NCI-H2196 treated with DMSO at 0.1 percent for 48 hours (cell line): ENCODE measurements around the gene KCNJ15.

Source experiments
- DNase-seq: peaks from one replicate; lab custom pipeline; 2025; ENCODE audit not compliant: unreplicated experiment; lab: John Stamatoyannopoulos, UW

The KCNJ15 gene

DNA sequence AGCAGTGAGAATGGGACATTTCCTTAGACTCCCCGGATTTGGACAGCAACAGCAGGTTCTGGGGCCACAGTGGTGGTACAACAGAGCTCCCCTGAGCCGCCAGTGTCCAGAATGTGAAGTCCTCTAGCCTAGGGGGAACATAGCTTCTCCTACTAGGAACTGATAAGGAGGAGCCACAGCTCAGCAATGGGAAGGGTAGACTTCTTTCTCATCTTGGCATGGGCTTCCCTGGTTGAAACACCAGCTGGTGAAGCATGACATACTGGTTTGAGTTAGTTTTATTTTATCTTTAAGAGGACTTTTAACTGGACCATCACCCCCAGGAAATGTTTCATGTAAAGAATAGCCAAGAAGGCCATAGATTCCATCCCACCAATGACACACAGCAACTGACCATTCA is 68.4 kb downstream of the KCNJ15 start:
- no peak for DNase-seq

DNA sequence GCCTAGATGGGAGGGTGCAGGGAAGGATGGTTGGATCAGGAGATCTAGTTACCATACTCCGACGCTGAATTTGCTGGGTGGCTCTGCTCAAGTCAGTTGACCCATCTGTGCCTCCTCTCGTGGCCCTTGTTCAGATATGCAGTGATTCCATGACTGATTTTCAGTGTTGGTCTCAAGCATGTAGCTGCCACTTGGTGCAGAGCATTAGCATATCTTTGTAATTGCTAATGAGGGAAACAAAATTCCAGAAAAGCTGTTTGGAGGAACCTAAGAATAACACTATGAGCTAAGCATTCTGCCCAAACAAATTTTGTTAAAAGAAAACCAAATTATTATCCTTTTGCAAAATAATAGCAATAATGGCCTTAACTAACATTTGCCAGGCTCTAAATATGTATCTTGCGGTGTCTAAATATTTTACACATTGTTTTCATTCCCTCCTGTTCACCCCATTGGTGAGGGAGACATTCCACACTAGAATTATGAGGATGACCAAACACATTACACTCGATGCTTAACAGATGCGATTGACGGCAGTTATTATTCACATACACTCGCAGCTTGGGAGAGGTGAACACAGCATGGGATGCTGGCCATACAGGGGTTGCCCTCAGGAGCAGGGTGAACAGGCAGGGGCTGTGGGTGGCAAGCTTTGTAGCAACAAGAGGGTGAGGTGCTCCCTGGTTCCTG is 69.1 kb downstream of the KCNJ15 start:
- DNase-seq = no peak

DNA sequence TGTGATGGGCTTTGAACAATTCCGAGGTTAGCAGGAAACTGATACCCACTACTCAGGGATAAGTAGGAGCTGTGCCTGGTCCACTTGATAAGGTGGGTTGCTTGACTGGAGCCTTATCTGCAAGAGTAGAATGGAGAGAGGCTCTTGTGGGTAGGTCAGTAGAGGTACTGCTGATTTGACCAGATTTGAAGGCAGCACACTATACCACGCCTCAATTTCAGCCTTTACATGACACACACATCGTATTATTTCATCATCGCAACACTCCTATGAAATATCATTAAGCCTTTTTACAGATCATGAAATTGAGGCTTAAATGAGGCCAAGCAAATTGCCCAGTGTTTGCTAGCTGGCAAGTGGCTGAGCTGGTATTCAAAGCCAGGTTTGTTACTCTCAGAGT is 69.6 kb downstream of the KCNJ15 start:
- DNase-seq = no peak

- DNase-seq = no peak
Measured at GRCh38 chr21:38326899-38327298, 70.1 kb downstream of the KCNJ15 start.

DNA sequence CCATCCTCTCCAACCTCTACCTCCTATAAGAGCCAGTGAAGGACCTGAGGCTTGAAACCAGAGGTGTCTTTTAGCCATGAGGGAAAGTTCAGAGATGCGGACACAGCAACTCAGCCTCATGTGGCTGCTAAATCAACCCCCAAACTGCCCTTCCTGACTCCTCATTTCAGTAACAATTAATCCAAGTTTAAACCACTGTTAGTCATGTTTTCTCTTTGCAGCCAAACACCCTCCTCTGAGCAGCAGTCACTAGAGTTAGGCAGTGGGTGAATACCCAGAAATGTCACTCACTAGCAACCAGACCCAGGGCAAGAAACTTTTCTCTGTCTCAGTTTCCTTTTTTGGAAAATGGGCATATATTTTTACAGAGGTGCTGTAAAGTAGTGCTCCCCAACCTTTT is 71.2 kb downstream of the KCNJ15 start:
- DNase-seq = no peak

DNA sequence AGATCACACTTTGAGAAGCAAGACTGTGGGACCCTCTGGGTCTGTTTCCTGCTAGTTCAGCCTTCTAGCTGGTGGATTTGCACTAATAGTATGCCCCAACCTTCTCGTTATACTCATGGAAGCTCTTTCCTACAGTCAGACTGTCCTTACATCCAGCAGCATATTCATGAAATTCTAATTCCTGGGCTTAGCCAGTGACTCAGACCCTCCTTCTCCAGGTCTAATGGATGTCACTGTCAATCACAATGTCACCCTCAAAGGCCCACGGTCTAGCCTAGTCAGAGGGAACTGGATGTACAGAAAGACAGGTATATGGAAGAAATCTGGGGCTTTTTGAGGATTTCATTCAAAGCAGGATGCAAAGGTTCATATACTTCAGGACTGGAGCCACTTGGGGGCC is 72.4 kb downstream of the KCNJ15 start:
- no peak for DNase-seq

DNA sequence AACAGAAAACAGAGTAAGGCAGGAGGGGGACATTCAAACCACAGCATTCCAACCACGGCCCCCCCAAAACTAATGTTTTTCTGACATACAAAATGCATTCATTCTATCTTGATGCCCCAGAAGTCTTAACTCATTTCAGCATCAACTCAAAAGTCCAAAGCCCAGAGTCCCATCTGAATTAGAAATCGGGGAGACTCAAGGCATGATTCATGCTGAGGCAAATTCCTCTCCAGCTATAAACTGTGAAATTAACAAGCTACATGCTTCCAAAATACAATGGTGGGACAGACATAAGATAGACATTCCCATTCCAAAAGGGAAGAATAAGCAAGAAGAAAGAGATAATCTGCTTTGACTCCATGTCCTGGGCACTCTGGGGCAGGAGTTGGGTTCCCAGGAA is 73.9 kb downstream of the KCNJ15 start:
- DNase-seq = no peak

- no peak for DNase-seq
Measured at GRCh38 chr21:38333301-38334272, 76.8 kb downstream of the KCNJ15 start.

DNA sequence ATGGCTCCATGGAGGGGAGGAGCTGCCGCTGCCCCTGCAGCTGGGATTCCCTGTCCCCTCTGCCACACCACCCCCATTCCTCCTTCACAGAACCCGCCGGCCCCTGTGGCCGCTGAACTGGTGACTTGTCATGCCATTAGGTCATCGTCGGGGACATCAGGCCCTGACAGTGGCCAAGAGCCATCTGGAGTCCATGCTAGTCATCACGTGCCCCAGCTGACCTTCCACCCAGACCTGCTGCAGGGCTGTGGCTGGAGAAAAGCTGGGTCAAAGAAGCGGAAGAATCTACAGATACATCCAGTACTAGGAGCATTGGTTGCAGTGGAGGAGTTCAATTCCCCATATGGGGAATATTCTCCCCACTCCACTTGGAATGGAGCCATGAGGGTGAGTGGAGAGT is 78.1 kb downstream of the KCNJ15 start:
- DNase-seq = no peak

GRCh38 chr21:38337793-38338192 is 81.0 kb downstream of the KCNJ15 start:
- DNase-seq = no peak

DNA sequence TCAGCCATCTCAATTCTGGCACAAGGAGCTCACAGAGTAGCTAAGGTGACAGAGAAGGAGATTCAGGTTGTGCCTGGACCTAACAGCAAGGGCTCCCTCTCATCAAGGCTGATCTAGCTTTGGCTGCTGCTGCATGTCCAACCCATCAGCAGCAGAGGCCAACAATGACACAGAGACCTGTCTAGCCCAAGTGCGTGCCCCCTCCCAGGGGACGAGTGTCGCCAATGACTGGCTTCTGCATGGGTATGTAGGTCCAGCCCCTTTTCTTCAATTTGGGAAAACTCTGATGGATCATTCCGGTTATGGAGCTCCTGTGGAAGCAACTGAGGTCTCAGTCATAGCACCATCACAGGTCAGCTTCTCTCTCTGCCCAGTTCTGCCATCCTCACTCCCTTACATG is 83.3 kb downstream of the KCNJ15 start:
- DNase-seq = no peak

DNA sequence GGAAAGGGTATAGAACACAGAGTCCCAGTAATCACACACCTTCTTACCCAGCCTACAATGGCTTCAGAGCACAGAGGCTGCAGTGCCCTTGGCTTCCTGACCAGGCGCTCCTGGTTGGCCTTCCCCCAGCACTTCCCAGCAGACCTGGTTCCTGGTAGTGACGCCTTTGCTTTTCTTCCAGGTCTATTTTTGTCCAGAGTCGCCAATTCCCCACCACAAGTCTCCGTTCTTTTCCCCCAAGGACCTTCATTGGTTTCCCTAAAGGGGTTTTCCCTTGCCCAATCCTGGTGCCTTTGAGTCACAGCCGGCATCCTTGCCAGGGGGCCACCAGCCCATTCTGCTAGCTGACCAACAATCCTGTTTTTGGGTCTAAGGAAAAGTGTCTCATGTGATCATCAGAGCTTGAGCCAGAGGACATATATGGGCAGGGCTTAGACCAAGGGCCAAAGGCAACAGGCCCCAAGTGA is 84.8 kb downstream of the KCNJ15 start:
- no peak for DNase-seq

DNA sequence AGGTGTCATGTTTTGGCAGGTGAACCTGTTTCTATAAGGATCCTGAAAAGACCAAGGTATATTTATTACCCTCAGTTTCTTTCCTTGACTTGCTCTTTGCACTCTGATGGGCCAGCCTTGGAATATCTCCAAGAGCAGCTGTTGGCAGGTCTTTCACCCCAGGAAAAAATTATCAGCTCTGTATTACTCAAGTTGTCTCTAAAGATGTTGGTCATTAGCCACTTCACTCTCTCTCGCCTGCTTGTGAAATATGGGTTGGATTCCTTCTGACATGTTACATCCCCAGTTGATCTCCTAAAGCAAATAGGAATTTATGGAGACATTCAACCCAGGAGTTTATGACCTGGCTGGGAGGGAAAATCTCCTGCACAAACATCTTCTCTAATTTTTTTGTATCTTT is 85.9 kb downstream of the KCNJ15 start:
- no peak for DNase-seq

DNA sequence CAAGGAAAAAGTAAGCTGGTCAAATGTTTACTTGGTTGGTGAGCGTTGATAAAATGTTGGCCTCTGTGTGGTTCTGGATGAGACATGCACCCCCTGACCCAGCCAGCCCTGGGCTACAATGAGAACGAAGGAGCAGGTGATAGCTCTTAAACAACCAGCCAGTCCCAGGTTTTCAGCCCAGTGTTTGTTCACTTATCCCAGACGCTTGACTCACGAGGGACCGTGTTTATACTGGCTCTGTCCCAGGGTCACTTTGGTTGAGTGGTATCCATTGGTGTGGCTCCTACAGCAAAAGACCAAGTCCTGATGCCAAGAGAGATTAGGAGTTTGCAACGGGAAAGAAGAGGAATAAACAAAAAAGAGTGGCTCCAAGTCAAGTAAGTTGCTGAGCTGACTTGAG is 86.9 kb downstream of the KCNJ15 start:
- DNase-seq = peak; percentile 86

DNA sequence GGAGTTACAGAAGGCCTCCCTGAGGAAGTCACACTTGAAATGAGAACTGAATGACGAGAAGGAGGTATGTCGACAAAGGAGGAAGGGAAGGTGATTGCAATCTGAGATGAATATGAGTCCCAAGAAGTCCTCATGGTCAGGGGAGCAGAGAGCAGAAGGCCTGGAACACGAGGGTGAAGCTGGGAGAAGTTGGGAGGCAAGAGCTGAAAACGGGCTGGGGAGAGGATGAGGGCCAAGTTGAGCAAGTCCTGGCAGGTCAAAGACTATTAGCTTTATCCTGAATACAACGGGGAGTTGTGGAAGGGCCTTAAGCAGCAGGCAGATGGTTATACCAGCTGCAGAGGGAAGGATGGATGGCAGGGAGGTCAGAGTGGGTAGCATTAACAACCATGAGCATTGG is 89.5 kb downstream of the KCNJ15 start:
- DNase-seq = peak; percentile 42

GRCh38 chr21:38349111-38349746 is 92.4 kb downstream of the KCNJ15 start:
- peak; percentile 79 for DNase-seq

DNA sequence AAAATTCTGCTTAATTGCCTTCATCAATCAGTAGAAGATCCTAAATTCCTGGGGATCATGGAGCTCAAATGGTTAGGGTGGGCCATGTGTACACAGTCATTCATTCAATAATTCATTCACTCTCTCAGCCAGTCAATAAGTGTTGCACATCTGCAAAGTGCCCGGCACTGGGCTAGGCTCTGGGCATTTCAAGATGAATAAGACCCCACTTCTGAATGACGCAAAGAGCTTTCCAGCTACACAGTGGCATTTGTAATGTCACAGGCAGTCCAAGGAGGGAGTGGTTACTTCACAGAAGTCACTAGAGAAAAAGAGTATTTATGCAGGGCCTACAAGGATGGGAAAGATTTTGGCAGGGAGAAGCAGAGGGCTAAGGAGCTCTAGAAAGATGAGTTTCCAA is 93.2 kb downstream of the KCNJ15 start:
- DNase-seq = no peak

DNA sequence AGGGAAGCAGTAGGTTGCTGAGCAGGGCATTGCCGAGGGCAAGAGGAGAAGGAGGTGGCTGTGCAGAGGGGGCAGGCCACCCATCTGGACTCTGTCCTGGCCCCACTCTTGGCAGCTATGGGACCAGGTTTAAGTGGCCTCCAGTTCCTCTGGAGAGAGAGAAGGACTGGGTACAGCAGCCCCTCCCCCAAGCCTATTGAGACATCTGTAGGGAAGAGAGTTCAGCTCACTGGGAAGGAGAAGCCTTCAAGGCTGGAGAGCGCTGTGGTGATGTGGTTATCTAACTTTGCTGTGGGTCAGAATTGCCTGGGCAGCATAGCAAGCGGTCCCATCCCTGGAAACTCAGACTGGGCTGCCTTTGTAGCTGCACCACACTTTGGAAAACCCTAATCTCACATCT is 93.9 kb downstream of the KCNJ15 start:
- no peak for DNase-seq

DNA sequence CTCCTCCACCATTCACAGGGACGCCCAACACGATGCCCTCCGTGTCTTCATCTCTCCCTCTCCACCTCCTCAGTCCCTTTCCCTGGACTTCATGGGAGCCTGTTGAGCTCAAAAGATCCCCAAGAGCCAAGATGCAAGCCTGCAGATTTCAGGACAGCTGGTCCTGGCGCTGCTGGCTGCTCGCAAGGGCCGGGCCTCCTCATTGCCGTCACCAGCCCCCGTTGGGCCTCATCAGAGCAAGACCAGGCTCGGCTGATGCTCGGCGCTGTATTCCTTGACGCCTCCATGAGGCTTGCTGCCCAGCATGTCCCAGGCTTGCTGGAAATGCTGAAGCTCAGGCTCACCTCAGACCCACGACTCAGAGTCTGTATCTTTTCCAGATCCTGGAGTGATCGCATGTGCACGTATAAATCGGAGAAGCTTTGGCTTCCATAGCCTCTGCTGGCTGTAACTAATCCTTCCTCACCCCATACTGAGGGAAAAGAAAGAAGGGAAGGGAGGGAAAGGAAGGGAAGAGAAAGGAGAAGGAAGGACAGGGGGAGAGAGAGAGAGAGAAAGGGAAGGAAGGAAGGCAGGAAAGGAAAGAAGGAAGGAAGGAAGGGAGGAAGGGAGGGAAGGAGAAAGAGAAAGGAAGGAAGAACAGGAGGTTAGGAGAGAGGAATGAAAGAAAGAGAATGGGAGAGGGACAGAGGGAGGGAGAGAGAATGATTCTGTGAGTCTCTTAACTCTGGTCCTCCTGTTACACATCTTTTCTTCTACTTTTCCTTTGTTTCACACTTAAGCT is 94.6 kb downstream of the KCNJ15 start:
- DNase-seq = no peak

- DNase-seq = peak; percentile 68
Measured at GRCh38 chr21:38351961-38352521, 95.2 kb downstream of the KCNJ15 start.
